Fibroblast of villous mesenchyme (primary cell): ENCODE data around the gene OSBP2. TPM values are rescaled to one million over a fixed set of nuclear protein-coding genes. Genes with fewer than 3 reads are reported as not detected.

Source experiments
- DNase-seq: peaks from one replicate; pipeline ENCODE4 v3.0.0-alpha.2; 2010; ENCODE audit warnings: low read depth
- H3K4me3 ChIP-seq: 2 replicates; pipeline ENCODE4 v1.5.1; 2011; ENCODE audit warnings: low read depth, mild to moderate bottlenecking, low read length
- CTCF ChIP-seq: IDR thresholded peaks from 2 replicates; pipeline ENCODE4 v1.5.1; 2012; ENCODE audit warnings: low read depth, mild to moderate bottlenecking, low read length; ENCODE audit not compliant: insufficient read depth
- total RNA-seq: library from RNA; depleted of rRNA; stranded (reverse); fragments of >200 nt; gene quantifications from 2 replicates; pipeline ENCODE4 v1.2.3, GENCODE V29; 2012

Gene OSBP2
- total RNA-seq, 1 donor, result 0.43 TPM

- DNase-seq, result no peak
- no peak overlapping the region for H3K4me3 ChIP-seq
- TF ChIP-seq CTCF, result no peak
These were observed 196.7 kb downstream of the OSBP2 start for GRCh38 chr22:30891443-30891755.

GRCh38 chr22:30891781-30892180 lies 197.1 kb downstream of the OSBP2 start:
- no peak for DNase-seq
- no peak for TF ChIP-seq CTCF
- no peak overlapping the region for H3K4me3 ChIP-seq

GRCh38 chr22:30892286-30892685 lies 197.6 kb downstream of the OSBP2 start:
- DNase-seq, result no peak

GRCh38 chr22:30892731-30893221 lies 198.1 kb downstream of the OSBP2 start:
- TF ChIP-seq CTCF, result no peak
- DNase-seq, result no peak
- H3K4me3 ChIP-seq, result no peak overlapping the region

More at GRCh38 chr22:30892286-30892685, 197.6 kb downstream of the OSBP2 start:
- TF ChIP-seq CTCF, result no peak
- H3K4me3 ChIP-seq, result no peak overlapping the region

GRCh38 chr22:30893434-30894370 lies 199.0 kb downstream of the OSBP2 start:
- TF ChIP-seq CTCF, result no peak

GRCh38 chr22:30894371-30894740 lies 199.7 kb downstream of the OSBP2 start:
- no peak for DNase-seq
- H3K4me3 ChIP-seq, result no peak overlapping the region
- TF ChIP-seq CTCF, result no peak

More at GRCh38 chr22:30893434-30894370, 199.0 kb downstream of the OSBP2 start:
- H3K4me3 ChIP-seq, result no peak overlapping the region
- no peak for DNase-seq
